Measurements from ENCODE around the gene AHDC1.
A peak's percentile ranks its signal among the peaks of the same experiment; 100 is the strongest.

Gene AHDC1

DNA sequence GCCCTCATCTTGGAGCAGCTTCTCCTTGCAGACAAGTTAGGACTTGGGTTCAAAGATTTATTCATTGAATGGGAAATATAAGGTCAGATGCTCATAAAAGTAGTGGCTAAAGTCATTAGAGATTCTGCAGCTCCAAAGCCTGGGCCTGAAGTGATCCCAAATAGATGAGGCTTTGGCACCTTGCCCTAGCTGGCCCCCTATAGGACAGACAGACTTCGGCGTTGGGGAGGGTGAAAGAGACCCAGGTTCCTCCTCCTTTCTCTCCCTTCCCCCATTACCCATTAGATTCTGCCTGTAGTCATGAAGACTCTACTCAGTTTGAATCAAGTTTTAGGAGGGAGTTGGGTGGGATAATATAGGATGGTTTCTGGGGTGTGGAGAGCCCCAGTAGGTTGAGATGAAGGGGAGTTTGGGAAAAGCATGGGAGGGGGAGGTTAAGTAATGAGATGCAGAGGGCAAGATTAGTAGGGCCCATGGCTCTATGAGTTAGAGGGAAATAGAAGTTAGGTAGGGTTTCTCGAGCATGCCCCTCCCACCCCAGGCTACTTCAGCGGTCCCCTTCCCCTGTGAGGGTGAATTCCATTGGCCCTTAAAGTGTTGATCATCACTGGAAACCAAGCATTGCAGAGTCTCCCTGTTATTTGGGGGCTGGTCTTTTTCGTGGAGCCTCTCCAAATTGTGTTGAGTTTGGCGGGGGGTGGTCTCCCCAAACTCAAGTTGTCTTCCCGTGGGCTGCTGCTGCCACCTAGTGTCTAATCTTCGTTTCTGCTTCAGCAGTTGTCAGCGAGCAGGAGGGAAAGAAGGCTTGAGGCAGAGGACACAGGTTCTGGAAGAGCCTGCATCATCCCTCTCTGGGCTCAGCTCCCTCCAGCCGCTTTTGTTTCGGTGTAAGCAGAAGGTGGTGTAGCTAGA lies 2.1 kb upstream of the AHDC1 start:
- TF ChIP-seq, protein P1, sequence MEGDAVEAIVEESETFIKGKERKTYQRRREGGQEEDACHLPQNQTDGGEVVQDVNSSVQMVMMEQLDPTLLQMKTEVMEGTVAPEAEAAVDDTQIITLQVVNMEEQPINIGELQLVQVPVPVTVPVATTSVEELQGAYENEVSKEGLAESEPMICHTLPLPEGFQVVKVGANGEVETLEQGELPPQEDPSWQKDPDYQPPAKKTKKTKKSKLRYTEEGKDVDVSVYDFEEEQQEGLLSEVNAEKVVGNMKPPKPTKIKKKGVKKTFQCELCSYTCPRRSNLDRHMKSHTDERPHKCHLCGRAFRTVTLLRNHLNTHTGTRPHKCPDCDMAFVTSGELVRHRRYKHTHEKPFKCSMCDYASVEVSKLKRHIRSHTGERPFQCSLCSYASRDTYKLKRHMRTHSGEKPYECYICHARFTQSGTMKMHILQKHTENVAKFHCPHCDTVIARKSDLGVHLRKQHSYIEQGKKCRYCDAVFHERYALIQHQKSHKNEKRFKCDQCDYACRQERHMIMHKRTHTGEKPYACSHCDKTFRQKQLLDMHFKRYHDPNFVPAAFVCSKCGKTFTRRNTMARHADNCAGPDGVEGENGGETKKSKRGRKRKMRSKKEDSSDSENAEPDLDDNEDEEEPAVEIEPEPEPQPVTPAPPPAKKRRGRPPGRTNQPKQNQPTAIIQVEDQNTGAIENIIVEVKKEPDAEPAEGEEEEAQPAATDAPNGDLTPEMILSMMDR (conservative IDR thresholded peaks at IDR 0.05; ENCODE audit: low read depth, low read length), result peak; percentile 86
- no peak overlapping the region for H3K4me3 ChIP-seq (ENCODE audit: low read length)
- no peak for DNase-seq (ENCODE audit: low read depth)

GRCh38 chr1:27605300-27605766 lies 1.4 kb upstream of the AHDC1 start:
- DNase-seq (ENCODE audit: low read depth), result no peak
- TF ChIP-seq, protein P1 (conservative IDR thresholded peaks at IDR 0.05; ENCODE audit: low read depth, low read length), result no peak
- no peak overlapping the region for H3K4me3 ChIP-seq (ENCODE audit: low read length)

GRCh38 chr1:27604579-27605299 lies 795 bp upstream of the AHDC1 start:
- H3K4me3 ChIP-seq (ENCODE audit: low read length), result peak overlapping the region; percentile 97
- TF ChIP-seq, protein P1 (conservative IDR thresholded peaks at IDR 0.05; ENCODE audit: low read depth, low read length), result no peak
- no peak for DNase-seq (ENCODE audit: low read depth)

- TF ChIP-seq, protein P1 (conservative IDR thresholded peaks at IDR 0.05; ENCODE audit: low read depth, low read length), result no peak
- DNase-seq (ENCODE audit: low read depth), result no peak
- peak overlapping the region; percentile 97 for H3K4me3 ChIP-seq (ENCODE audit: low read length)
These were observed 649 bp downstream of the AHDC1 start for GRCh38 chr1:27603309-27603680.

- no peak for DNase-seq (ENCODE audit: low read depth)
- peak overlapping the region; percentile 97 for H3K4me3 ChIP-seq (ENCODE audit: low read length)
- TF ChIP-seq, protein P1 (conservative IDR thresholded peaks at IDR 0.05; ENCODE audit: low read depth, low read length), result peak; percentile 10
These were observed 1.3 kb downstream of the AHDC1 start for GRCh38 chr1:27602462-27603308.

DNA sequence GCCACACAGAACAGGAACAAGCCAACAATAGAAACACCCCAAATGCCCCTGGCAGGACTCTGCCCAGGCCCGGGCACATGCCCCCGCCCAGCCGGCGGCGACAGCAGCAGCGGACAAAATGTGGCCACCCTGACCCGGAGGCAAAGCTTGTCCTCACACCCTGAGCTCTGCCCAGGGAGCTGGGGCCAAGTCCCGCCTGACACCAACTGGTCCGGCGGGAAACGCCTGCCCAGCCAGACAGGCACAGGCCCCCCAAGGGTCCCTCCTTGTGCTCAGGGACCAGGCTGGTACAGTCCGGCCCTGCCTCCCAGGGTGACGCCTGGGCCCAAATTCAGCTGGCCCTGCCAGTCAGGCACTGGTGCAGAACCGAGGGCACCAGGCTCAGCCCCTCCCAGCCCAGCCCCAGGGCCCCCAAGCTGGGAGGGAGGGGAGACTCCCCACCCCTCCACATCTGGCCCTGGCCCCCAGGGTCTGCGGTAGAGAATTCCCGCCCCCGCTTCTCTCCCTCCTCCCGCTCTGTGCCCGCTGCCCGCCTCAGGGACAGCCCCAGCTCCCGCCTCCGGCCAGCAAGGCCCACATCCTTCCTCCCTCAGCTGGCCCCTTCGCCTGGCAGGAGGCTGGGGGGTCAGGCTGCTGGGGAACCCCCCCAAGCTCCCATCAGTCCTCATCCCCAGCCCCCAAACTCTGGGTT lies 2.0 kb downstream of the AHDC1 start:
- peak overlapping the region; percentile 97 for H3K4me3 ChIP-seq (ENCODE audit: low read length)
- no peak for DNase-seq (ENCODE audit: low read depth)
- TF ChIP-seq, protein P1 (conservative IDR thresholded peaks at IDR 0.05; ENCODE audit: low read depth, low read length), result no peak
